Hepatocyte (in vitro differentiated cells): Measurements from ENCODE around the gene AUTS2. TPM values are rescaled to one million over a fixed set of nuclear protein-coding genes. Genes with fewer than 3 reads are reported as not detected.
A peak's percentile ranks its signal among the peaks of the same experiment; 100 is the strongest.

ENCODE experiments used
- DNase-seq: peaks from one replicate; pipeline ENCODE4 v3.0.0-alpha.2; 2016; ENCODE audit warnings: low spot score
- H2AFZ ChIP-seq: fragments of 200-600 bp; sonication (generic); 2 replicates; pipeline ENCODE4 v1.6.0; 2016; ENCODE audit warnings: antibody characterized with exemption, mild to moderate bottlenecking
- H3K27ac ChIP-seq: fragments of 200-600 bp; sonication (generic); 2 replicates; pipeline ENCODE4 v1.5.1; 2016; ENCODE audit warnings: mild to moderate bottlenecking
- H3K27me3 ChIP-seq: fragments of 200-600 bp; sonication (generic); 2 replicates; pipeline ENCODE4 v1.6.1; 2016
- H3K36me3 ChIP-seq: fragments of 200-600 bp; sonication (generic); replicated peaks from 2 replicates; pipeline ENCODE4 v1.5.1; 2016; ENCODE audit warnings: low read depth; ENCODE audit not compliant: insufficient read depth
- H3K4me1 ChIP-seq: fragments of 200-600 bp; sonication (generic); 2 replicates; pipeline ENCODE4 v1.5.1; 2016; ENCODE audit warnings: mild to moderate bottlenecking, moderate library complexity; ENCODE audit not compliant: insufficient read depth
- H3K4me2 ChIP-seq: fragments of 200-600 bp; sonication (generic); 2 replicates; pipeline ENCODE4 v1.6.0; 2016
- H3K4me3 ChIP-seq: fragments of 200-600 bp; sonication (generic); 2 replicates; pipeline ENCODE4 v1.5.1; 2016; ENCODE audit warnings: mild to moderate bottlenecking
- H3K79me2 ChIP-seq: fragments of 200-600 bp; sonication (generic); 2 replicates; pipeline ENCODE4 v1.6.0; 2017; ENCODE audit warnings: mild to moderate bottlenecking
- H3K9me2 ChIP-seq: fragments of 200-600 bp; sonication (generic); replicated peaks from 2 replicates; pipeline ENCODE4 v1.6.0; 2017; ENCODE audit warnings: mild to moderate bottlenecking; ENCODE audit not compliant: insufficient read depth
- H3K9me3 ChIP-seq: fragments of 200-600 bp; sonication (generic); 2 replicates; pipeline ENCODE4 v1.5.1; 2016; ENCODE audit warnings: low read depth, mild to moderate bottlenecking
- H4K20me1 ChIP-seq: fragments of 200-600 bp; sonication (generic); 2 replicates; pipeline ENCODE4 v1.6.0; 2016; ENCODE audit warnings: mild to moderate bottlenecking; ENCODE audit not compliant: insufficient read depth, poor library complexity, severe bottlenecking
- CTCF ChIP-seq: fragments of 200-600 bp; sonication (generic); IDR thresholded peaks from 2 replicates; pipeline ENCODE4 v1.5.1; 2016; ENCODE audit warnings: antibody characterized with exemption, mild to moderate bottlenecking; ENCODE audit not compliant: poor library complexity
- EZH2 ChIP-seq: fragments of 200-600 bp; sonication (generic); IDR thresholded peaks from 2 replicates; pipeline ENCODE4 v1.6.1; 2016; ENCODE audit warnings: antibody characterized with exemption, mild to moderate bottlenecking, borderline replicate concordance
- EZH2phosphoT487 ChIP-seq: fragments of 200-600 bp; sonication (generic); IDR thresholded peaks from one replicate; pipeline ENCODE4 v1.6.1; 2018; ENCODE audit warnings: antibody characterized with exemption, mild to moderate bottlenecking, low read depth, moderate library complexity; ENCODE audit not compliant: unreplicated experiment, severe bottlenecking
- WGBS: methylation state at CpG from one replicate; pipeline ENCODE4 v1.1.6; 2016; ENCODE audit warnings: low lambda C conversion rate; ENCODE audit errors: missing lambda C conversion rate; 5-methylcytosine and 5-hydroxymethylcytosine counted together
- polyA plus RNA-seq: library from polyadenylated mRNA; unstranded; fragments of >200 nt; fragmentation: Nextera tagmentation; extraction: Ambion mirVana; gene quantifications from 2 replicates; pipeline ENCODE4 v1.2.1, GENCODE V29; 2016
- total RNA-seq: library from RNA; depleted of rRNA; stranded (reverse); fragments of >200 nt; gene quantifications from 2 replicates; pipeline ENCODE4 v1.2.3, GENCODE V29; 2014

Gene AUTS2
- total and polyA plus RNA-seq, 2 experiments from 2014 or later = 34.4 to 40.9 TPM

GRCh38 chr7:70505886-70506285 is 907.6 kb downstream of the AUTS2 start:
- WGBS = 92% methylated on average over 9 of the region's 9 CpGs
- no peak overlapping the region for H3K4me3 ChIP-seq
- H3K4me1 ChIP-seq = no peaks in the 10 kb centered on the region
- DNase-seq = no peak
- no peak overlapping the region for H2AFZ ChIP-seq
- H3K36me3 ChIP-seq = no peaks in the 10 kb centered on the region
- TF ChIP-seq EZH2phosphoT487 = no peak
- TF ChIP-seq EZH2 = no peak
- no peak for TF ChIP-seq CTCF
- H3K9me3 ChIP-seq = no peaks in the 10 kb centered on the region
- no peak overlapping the region for H3K4me2 ChIP-seq
- no peaks in the 10 kb centered on the region for H3K79me2 ChIP-seq
- H3K27me3 ChIP-seq = no peaks in the 10 kb centered on the region
- no peaks in the 10 kb centered on the region for H4K20me1 ChIP-seq
- H3K27ac ChIP-seq = no peak overlapping the region
- no peaks in the 10 kb centered on the region for H3K9me2 ChIP-seq

GRCh38 chr7:70506434-70506833 is 908.2 kb downstream of the AUTS2 start:
- 44% methylated on average over 7 of the region's 7 CpGs for WGBS
- no peaks in the 10 kb centered on the region for H3K9me2 ChIP-seq
- no peak overlapping the region for H3K4me3 ChIP-seq
- TF ChIP-seq EZH2phosphoT487 (no peak), CTCF (peak; percentile 41)
- DNase-seq = peak; percentile 53
- no peaks in the 10 kb centered on the region for H3K79me2 ChIP-seq
- H3K4me2 ChIP-seq = no peak overlapping the region
- H3K9me3 ChIP-seq = no peaks in the 10 kb centered on the region
- H3K27ac ChIP-seq = no peak overlapping the region
- H3K27me3 ChIP-seq = no peaks in the 10 kb centered on the region
- H3K4me1 ChIP-seq = no peaks in the 10 kb centered on the region
- H4K20me1 ChIP-seq = no peaks in the 10 kb centered on the region
- no peak overlapping the region for H2AFZ ChIP-seq
- no peaks in the 10 kb centered on the region for H3K36me3 ChIP-seq

- TF ChIP-seq EZH2 (no peak), EZH2phosphoT487 (no peak), CTCF (no peak)
- Histone ChIP-seq H3K79me2 (no peaks in the 10 kb centered on the region), H3K36me3 (no peaks in the 10 kb centered on the region)
These were observed 913.9 kb downstream of the AUTS2 start for GRCh38 chr7:70512144-70512543.

GRCh38 chr7:70512761-70513160 is 914.5 kb downstream of the AUTS2 start:
- DNase-seq = no peak
- Histone ChIP-seq H3K9me3 (no peaks in the 10 kb centered on the region), H3K36me3 (no peaks in the 10 kb centered on the region), H3K4me1 (no peaks in the 10 kb centered on the region), H3K27me3 (no peaks in the 10 kb centered on the region), H4K20me1 (no peaks in the 10 kb centered on the region), H3K4me2 (no peak overlapping the region), H3K4me3 (no peak overlapping the region), H3K27ac (no peak overlapping the region), H2AFZ (no peak overlapping the region), H3K9me2 (no peaks in the 10 kb centered on the region), H3K79me2 (no peaks in the 10 kb centered on the region)
- WGBS = 79% methylated on average over 3 of the region's 3 CpGs
- TF ChIP-seq EZH2 (no peak), CTCF (no peak), EZH2phosphoT487 (no peak)

More at GRCh38 chr7:70512144-70512543, 913.9 kb downstream of the AUTS2 start:
- no peak for DNase-seq
- Histone ChIP-seq H3K9me3 (no peaks in the 10 kb centered on the region), H3K4me3 (no peak overlapping the region), H3K9me2 (no peaks in the 10 kb centered on the region), H3K27ac (no peak overlapping the region), H3K4me1 (no peaks in the 10 kb centered on the region), H3K27me3 (no peaks in the 10 kb centered on the region), H2AFZ (no peak overlapping the region), H3K4me2 (no peak overlapping the region), H4K20me1 (no peaks in the 10 kb centered on the region)
- 80% methylated on average over 7 of the region's 7 CpGs for WGBS
